Right hindlimb (tissue), 1 donor: ENCODE measurements around the gene SBNO2.
"Not testable (repeated sequence)": the region's sequence is repeated elsewhere in the genome, so short reads cannot be mapped to it uniquely, and the experiment has no call there.

Experiments
- DNase-seq: peaks from one replicate; pipeline ENCODE4 v3.0.0-alpha.2; 2018

The SBNO2 gene

DNA sequence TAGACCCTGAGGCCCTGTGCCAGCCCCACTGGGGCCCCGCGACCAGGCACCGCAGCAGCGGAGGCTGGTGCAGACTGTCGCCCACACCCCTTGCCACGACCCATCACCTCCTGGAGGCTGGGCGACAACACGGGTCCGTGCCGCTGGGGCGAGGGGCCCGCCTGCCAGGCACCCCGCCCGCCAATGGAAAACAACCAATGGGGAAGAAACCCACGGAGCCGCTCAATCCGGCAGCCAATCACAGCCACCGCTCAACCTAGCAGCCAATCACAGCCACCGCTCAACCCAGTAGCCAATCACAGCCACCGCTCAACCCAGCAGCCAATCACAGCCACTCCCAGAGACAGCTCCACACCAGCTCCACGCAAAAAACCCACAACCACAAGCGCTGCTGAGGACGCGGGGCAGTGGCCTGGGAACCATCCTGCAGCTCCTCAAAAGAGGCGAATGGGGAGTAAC is 40.6 kb downstream of the SBNO2 start:
- DNase-seq, result no peak

DNA sequence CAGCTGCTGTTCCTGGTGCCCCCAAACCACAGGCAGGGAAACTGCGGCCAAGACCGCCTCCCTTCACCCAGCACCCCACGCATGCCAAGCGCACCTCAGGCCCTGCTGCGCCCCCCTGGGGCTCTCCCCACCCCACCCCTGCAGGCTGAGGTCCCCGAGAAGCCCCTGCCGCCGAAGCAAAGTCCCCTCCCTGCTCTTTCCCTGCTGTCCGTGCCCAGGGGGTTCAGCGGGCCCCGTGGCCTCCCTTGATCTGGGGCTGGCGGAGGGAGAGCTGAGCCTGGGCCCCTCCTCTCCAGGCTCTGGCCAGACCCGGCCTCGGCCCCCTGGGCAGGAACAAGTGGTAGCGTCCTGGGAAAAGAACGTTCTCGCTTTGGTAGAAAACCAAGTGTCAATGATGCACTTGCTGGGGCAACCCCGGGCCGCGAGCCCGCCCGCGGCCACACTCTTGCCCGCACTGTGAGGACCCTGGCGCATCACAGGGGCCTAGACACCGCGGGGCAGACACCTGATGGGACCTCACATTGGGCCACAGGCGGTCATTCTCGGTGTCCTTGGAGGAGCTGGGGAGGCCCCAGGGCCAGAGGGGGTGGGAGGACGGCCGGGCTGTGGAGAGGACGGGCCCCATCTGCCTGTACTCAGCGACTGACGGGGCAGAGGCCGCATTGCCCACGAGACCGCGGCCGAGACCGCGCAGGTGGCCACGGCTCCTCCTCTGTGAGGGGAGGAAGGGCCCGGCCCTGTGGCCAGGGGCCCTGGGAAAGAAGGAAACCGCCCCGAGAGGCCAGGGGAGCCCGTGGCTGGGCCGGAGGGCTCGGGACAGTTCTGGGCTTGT is 41.3 kb downstream of the SBNO2 start:
- DNase-seq, result no peak

DNA sequence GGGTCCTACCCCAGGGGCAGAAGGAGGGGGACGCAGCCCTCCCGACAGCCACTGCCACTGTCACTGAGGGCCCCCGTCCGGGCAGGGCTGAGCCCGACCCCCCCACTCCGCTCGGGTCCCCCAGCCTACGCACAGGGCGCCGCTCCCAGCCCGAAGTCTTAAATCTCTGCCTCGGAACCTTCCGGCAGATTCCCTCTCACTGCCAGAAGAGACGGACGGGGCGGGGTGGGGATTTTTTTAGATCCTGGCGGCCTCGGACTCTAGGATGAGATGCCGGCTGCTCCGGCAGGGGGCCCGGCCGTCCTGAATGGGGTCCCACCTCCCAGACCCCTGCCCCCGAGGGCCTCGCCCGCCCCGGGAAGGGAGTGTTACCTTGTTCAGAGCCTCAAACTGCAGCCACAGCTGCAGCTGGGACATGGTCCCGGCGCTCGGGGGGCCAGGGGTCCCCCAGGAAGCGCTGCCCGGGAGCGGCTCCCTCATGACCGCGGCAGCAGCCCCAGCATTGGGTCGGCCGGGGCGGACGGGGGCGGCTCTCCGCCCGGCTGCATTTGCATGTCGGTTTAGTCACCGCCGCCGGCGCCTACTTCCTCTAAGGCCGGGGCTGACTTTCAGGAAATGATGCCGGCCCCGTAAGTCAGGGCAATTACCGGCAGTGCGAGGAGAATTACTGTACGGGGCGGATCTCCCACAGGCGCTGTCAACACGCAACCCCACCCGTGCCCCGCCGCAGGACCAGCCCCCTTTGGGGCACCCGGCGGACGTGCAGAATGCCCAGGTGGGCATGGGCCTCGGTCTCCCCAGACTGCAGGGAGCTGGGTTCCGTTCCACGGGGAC is 42.1 kb downstream of the SBNO2 start:
- DNase-seq, result peak; percentile 85

DNA sequence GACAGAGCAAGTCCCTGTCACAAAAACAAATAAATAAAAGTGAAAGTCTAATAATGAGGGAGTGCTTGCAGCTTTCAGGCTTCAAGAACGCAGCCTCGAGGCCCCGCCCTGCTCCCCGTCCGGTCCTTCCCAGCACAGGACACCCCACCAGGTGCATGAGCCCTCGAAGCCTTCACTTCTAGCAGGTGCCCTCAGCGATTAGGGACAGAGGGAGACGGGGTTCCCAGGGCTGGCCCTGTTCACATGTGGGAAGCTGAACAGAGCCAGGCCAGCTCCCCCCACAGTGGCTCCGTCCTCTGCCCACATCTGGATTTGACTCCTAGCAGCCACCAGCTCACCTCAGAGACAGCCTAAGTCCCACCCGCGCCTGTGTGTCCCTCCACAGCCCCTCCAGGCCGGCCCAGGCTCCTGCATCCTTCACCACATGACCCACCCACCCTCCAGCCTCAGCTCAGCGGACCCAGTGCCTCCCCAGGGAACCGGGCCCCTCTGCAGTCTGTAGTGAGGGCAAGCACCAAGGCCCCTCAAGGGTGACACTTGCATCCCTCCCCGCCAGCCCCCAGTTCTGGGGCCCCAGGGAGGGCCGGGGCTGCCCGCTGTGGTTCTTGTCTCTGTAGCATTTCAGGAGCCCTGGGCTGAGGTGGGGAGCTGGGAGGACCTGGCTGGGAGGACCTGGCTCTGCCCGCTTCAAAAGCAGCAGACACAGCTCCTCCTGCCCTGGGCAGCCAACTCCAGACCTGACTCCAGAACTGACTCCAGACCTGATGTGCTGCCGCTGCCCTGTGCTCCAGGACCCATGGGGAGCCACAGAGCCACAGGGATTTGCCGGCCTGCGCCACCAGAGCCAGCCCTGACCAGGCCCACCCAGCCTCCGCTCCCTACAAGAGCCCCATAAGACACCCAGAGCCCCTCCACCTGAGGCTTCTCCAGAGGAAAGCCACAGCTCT is 43.0 kb downstream of the SBNO2 start:
- DNase-seq, result no peak

DNA sequence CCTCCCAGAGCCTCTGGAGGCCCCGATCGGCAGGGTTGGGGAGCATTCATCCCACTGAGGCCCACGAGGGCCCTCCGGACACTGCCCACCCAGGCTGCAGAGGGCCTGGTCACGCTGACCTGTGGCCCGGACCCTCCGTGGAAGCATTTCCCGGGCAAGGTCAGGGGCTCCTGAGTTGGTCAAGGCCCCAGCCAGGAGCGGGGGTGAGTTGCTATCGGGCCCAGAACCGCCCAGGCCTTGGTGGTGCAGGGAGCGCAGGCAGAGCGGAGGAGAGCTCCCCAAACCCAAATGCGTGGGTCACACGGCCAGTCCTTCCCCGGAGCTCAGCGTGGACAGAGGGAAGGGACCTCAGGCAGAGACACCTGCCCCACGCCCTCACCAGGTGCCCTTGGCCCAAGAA is 44.5 kb downstream of the SBNO2 start:
- DNase-seq, result no peak

DNA sequence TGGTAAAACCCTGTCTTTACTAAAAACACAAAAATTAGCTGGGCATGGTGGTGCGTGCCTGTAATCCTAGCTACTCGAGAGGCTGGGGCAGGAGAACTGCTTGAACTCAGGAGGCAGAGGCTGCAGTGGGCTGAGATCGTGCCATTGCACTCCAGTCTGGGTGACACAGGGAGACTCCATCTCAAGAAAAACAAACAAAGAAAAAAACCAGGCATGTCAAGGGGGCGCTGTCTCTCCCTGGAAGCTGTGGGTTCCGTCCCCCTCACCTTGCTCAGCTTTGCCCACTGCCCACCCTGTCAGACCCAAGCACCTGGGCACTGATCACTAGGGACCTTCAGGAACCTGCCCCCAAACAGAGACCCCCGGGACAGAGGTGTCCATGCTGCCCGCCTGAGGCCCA is 45.0 kb downstream of the SBNO2 start:
- DNase-seq, result not testable (repeated sequence)

DNA sequence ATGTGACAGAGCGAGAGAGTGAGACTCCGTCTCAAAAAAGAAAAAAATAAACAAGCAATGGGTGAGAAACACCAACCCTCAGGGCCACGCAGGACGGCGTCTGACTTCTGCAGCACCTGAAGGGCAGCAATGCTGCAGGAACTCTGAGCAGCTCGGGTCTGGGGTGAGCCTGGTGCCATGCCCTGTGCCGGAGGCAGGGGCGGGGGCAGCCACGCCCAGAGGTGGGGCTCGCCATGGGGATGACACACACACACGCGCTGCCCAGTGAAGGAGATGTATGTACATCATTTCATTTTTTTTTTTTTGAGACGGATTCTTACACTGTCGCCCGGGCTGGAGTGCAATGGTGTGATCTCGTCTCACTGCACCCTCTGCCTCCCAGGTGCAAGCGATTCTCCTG is 46.0 kb downstream of the SBNO2 start:
- DNase-seq, result no peak

DNA sequence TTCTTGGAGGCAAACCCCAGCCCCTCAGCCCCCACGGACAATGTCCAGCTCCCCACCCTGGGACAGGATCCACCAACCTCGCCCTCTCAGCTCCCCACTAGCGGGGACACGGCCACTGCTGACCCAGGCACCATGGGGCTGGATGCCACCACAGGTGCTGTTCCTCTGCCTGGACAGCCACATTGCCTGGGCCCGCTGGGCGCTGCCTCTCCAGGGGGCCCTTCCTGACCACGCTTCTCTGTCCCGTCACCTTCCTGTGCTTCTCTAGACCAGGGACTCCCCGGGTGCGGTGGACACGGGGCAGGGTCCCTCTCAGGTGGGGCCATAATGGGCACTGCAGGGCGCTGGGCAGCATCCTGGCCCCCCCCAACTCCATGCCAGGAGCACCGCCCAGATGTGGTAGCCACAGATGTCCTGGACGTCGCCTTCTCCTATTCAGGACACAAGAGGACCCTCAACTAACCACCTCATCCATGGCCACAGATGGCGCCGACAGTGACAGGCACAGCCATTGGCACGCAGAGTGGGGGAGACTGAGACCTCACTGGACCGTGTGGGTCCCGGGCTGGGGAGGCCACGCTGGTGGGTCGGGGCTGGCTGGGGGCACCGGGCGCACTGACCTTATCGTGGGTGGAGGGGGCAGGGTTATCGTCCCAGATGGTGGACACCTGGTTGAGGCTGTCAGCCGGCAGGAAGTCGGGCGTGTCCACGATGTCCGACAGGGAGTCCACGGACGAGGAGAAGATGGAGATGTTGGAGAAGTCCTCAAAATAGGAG is 46.9 kb downstream of the SBNO2 start:
- no peak for DNase-seq

DNA sequence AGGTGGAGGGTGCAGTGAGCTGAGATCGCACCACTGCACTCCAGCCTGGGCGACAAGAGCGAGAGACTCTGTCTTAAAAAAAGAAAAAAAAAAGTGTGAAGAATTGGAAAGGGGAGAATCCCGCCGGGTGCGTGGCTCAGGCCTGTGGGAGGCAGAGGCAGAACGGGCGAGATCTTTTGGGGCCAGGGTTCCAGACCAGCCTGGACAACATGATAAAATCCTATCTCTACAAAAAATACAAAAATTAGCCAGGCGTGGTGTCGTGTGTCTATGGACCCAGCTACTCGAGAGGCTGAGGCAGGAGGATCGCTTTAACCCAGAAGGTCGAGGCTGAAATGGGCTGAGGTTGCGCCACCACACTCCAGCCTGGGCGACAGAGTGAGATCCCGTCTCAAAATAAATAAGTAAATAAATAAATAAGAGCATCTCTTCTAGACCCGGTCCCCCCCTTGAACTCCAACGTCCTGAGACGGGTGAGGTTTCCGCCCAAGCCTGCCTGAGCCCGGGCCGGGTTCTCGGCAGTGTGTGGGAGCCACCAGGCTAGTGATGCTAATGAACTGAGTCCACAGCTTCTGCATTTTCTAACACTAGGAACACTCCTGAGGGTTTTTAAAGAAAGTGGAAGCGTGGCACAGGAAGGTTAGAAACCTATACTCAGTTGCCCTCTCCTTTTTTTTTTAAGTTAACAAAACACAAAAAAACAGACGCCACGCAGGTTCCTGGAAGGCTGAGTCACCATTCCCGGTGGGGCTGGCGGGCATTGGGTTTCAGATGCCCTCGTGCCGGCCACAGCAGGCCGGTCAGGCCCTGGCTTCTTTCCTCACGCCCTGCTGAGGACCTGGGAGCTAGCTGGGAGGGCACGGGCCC is 48.2 kb downstream of the SBNO2 start:
- no peak for DNase-seq

DNA sequence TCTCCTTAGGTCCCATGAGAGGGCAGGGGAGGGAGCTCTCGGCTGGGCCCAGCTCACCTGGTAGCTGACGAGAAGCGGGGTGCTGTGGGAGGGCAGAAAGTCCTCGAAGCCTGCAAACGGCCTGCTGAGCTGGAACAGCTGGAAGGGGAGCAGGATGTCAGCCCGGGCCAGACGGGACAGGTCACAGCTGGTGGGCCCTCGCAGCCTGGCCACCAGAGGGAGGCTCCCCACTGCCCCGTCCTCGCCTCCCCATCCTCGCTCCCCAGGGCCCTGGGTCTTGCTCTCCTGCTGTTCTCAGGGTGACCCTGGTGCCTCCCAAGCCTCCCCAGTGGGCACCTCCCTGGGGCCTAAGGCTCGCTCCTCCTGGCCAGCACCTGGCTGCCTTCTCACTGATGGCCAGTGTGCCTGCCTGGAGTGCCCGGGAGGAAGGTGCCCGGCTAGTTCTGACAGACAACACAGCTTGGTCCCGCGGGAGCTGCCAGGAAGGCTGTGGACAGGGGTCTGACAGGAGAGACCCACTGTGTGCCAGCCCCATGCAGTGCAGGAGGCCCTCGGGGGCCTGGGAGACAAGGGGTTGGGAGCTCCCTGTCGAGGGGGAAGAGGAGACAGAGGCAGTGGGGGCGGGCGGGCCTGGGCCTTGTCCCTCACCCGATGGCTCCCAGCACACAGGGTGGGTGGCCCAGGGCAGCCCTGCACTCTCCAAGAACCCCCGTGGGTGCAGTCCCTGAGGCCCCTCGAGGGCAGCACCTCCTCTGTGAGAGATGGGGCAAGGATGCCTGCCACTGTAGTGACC is 50.0 kb downstream of the SBNO2 start:
- DNase-seq, result no peak

DNA sequence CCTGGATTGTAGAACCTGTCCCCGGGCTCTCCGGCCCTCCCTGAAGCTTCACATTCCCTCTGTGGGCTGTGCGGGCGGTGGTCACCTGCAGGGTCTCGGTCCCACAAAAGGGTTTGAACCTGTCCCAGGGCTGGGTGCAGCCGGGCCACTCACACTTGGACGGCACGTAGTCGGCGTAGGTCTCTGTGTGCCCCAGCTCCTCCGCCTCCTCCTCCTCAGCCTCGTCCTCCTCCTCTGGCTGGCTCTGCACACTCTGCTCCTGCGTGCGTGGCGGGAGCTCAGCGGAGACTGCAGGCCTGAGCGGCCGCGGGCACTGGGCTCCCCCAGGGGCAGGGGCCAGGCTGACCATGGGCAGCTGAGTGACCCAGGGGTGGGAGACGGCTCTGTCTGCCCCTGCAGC is 50.7 kb downstream of the SBNO2 start:
- DNase-seq, result no peak

DNA sequence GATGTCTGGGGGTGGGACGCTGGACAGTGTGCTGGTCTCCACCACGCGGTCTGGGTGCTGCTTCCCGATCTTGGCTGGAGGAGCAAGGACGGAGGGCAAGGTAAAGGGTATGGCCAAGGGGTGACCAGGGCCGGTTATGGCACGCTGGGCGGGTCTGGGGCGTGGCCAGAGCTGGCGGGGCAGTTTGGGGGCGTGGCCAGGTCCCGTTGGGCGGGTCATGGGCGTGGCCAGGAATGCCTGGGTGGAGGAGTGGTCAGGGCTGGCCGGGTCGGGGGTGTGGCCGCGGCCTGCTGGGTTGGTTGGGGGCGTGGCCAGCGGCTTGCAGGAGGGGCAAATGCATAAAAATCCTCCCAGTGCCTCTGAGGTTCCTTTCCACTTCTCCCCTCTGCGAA is 51.1 kb downstream of the SBNO2 start:
- DNase-seq, result peak; percentile 37

DNA sequence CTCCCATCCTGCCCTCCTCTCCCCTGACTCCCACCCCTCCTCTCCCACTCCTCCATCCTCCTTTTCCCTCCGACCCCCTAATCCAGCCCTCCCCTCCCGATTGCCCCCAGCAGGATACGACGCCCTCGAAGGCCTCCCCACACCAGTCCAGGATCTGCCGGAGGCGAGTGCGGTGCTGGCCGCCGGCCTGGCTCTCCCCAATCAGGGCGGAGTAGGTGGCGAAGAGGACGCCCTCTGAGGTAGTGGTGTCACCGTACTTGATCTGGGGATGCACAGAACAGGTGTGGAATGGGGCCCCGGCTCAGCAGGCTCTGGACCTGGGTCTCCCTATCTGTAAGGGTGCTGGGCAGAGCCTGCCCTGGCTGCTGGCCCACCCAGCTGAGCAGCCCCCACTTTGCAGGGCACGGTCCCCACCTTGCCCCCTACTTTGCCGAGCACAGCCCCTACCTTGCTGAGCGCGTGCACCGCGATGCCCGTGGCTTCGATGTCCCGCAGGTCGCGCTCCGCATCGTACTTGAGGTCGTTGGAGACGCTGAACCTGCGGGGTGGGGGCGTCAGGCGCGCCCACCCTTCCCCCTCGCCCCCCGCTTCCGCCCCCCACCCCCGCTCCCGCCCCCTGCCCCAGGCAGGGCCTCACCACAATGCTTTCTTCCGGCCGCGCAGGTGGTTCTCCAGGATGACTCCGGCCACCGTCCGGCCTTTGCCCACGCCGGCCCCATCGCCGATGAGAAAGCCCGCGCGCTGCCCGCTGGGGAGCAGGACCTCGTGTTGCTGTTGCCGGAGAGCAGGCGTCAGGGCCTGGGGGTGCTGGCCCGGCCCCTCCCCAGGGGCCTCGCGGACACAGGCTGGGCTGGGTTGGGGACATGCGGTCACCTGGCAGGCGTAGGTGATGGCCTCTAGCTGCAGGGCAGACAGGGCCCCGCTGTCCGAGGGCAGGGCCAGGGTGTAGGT is 51.8 kb downstream of the SBNO2 start:
- no peak for DNase-seq

DNA sequence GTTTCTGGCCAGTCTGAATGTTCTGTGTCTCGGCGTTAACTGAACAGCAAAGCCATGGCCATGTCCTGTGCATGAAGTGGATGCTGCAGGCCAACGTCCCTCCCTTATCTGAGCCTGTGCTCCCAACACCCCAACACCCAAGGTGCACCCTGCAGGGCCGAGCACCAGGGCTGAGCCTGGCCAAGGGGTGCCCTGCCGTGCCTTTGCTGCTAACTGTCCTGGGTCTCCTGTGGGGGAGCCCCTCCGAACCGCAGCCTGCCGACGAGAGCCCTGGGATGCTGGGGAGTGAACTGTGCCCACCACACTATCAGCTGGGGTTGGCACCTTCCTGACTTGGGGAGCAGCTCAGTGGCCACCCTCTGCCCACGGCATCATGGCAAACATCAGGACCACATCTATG is 52.7 kb downstream of the SBNO2 start:
- DNase-seq, result no peak

DNA sequence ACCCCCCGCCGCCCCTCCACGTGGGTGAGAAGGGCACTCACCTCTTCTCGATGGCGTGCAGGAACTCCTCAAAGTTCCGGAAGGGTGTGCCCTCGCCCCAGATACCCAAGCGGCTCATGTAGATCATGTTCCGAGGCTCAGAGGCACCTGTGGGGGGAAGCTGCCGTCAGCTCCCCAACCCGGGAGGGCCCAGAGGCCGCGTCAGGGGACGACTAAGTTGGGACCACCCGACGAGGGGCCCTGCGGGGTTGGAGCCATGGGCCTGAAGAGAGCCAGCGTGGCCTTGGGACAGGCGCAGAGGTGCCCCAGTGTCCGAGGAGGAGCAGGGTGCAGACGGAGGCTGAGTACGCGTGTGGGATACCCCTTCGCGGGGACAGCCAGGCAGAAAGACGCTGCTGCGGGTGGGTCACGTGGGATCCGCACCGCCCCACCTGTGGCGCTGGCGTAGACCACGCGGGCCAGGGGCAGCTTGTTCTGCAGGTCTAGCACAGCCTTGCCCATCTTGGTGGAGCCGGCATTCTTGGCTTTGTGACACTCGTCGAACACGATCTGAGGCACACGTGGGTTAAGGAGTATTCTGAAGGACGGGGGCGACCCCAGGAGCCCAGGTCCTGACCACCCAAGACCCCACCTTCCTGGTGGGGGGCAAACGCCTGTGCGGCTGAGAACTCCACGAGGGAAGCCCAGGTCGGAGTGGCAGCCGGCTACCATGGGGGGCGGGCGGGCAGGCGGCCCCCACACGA is 54.4 kb downstream of the SBNO2 start:
- DNase-seq, result no peak

DNA sequence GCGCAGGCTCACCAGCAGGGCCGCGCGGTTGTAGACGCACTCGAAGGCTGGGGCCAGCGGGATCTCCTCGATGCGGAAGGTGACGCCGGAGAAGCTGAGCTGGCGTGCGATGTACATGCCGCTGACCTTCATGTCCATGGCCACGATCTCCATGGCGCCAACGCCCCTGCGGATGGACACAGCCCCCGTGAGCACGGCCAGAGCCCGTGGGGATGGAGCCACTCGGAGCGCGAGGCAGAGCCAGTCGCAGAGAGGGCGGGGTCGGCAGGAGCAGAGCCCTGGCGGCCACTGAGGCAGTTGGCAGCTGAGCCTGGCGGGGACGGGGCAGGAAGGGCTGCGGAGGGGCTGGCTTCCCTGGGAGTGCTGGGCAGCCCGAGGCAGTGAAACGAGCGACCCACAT is 55.1 kb downstream of the SBNO2 start:
- no peak for DNase-seq

DNA sequence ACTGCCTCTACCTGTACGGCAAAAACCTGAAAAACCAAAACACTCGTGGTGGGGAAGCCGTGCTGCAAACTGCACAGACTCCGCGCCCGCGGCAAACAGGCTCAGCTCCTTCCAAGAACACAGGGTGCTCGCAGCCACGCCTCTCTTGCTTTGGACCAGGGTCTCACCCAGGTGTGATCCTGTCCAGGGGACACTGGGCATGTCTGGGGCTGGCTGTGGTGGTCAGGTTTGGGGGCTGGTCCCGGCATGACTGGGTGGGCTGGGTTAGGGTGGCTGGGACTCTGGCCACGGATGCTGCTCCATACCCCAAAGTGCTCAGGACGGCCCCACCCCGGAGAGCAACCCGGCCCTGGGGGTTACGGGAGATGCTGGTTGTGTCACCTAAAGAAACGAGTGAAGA is 56.4 kb downstream of the SBNO2 start:
- DNase-seq, result no peak
